CD4-positive, alpha-beta T cell treated with Interleukin-4 for 4 hours (primary cell): Measurements from ENCODE around the gene PCDHGA1.
"Not testable (repeated sequence)": the region's sequence is repeated elsewhere in the genome, so short reads cannot be mapped to it uniquely, and the experiment has no call there.

Experiments
- DNase-seq: peaks from one replicate; pipeline ENCODE4 v3.0.0-alpha.2; 2020

PCDHGA1 gene

DNA sequence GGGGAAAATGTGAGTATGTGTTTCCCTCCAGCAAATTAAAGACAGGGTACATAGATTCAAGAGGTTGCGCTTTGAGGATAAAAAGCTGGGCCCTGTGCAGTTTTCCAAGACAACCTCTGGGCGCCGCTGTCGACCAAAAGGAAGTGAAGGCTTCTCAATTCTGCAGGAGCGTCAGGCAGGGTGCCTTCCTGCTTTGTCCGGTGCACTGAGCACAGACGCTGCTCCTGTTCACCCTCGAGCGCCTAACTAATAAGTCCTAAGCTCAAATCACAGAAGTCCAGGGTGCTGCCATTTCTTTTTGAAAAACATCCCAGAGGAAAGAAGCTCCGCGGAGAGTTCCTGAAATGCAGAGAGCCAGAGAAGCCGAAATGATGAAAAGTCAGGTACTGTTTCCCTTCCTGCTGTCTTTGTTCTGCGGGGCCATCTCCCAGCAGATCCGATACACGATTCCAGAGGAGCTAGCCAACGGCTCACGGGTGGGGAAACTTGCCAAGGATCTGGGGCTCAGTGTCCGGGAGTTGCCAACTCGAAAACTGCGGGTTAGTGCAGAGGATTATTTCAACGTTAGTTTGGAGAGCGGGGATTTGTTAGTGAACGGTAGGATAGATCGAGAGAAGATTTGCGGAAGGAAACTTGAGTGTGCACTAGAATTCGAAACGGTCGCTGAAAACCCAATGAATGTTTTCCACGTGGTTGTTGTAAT, 19.8 kb downstream of the PCDHGA1 start, which contains the start of gene PCDHGB1:
Gene PCDHGB1, plus strand, starts transcription at position 183 of the 703 bp plus-strand sequence. Its CDS starts 162 bp downstream, at position 345.
- peak; percentile 27 for DNase-seq

DNA sequence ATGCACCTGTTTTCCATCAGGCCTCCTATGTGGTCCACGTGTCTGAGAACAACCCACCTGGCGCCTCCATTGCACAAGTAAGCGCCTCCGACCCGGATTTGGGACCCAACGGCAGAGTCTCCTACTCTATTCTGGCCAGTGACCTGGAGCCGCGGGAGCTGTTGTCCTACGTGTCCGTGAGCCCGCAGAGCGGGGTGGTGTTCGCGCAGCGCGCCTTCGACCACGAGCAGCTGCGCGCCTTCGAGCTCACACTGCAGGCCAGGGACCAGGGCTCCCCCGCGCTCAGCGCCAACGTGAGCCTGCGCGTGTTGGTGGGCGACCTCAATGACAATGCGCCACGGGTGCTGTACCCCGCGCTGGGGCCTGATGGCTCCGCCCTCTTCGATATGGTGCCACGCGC, 21.3 kb downstream of the PCDHGA1 start:
- no peak for DNase-seq

- DNase-seq = no peak
These were observed 24.7 kb downstream of the PCDHGA1 start, which contains the start of gene PCDHGA4 for GRCh38 chr5:141354900-141355469. TSS of gene PCDHGA4 (plus strand) at chr5:141355021. CDS start at chr5:141355108, 87 bp downstream.

DNA sequence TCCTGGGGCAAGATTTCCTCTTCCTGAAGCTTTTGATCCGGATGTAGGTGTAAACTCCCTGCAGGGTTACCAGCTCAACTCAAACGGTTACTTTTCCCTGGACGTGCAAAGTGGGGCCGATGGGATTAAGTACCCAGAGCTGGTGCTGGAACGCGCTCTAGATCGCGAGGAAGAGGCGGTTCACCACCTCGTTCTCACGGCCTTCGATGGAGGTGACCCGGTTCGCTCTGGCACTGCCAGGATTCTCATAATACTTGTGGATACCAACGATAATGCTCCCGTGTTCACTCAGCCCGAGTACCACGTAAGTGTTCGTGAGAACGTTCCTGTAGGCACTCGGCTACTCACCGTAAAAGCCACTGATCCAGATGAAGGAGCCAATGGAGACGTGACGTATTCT, 25.3 kb downstream of the PCDHGA1 start:
- no peak for DNase-seq

DNA sequence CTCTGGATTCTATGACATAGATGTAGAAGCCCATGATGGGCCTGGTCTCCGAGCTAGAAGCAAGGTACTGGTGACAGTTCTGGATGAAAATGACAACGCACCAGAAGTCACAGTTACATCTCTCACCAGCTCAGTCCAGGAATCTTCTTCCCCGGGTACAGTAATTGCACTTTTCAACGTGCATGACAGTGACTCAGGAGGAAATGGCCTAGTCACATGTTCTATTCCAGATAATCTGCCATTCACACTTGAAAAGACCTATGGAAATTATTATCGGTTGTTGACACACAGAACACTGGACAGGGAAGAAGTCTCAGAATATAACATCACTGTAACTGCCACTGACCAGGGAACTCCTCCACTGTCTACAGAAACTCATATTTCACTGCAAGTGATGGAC, 25.8 kb downstream of the PCDHGA1 start:
- no peak for DNase-seq

DNA sequence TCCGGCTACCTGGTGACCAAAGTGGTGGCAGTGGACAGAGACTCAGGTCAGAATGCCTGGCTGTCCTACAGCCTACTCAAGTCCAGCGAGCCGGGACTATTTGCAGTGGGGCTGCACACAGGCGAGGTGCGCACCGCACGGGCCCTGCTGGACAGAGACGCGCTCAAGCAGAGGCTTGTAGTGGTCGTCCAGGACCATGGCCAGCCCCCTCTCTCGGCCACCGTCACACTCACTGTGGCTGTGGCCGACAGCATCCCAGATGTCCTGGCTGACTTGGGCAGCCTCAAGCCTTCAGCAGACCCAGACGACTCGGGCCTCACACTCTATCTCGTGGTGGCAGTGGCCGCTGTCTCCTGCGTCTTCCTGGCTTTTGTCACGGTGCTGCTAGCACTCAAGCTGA, 26.6 kb downstream of the PCDHGA1 start:
- no peak for DNase-seq

- peak; percentile 30 for DNase-seq
These were observed 29.6 kb downstream of the PCDHGA1 start, which contains the start of gene PCDHGB2 for GRCh38 chr5:141359790-141360426. TSS of gene PCDHGB2 (plus strand) at chr5:141359994. CDS start at chr5:141360136, 142 bp downstream.

DNA sequence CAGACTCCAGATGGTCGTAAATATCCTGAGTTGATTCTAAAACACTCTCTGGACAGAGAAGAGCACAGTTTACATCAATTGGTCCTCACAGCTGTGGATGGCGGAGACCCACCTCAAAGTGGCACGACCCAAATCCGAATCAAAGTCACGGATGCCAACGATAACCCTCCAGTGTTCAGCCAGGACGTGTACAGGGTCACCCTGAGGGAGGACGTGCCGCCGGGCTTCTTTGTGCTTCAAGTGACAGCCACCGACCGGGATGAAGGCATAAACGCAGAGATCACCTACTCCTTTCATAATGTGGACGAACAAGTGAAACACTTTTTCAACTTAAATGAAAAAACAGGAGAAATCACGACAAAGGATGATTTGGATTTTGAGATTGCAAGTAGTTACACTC, 30.4 kb downstream of the PCDHGA1 start:
- DNase-seq = no peak

GRCh38 chr5:141362719-141363118, 32.4 kb downstream of the PCDHGA1 start:
- no peak for DNase-seq

DNA sequence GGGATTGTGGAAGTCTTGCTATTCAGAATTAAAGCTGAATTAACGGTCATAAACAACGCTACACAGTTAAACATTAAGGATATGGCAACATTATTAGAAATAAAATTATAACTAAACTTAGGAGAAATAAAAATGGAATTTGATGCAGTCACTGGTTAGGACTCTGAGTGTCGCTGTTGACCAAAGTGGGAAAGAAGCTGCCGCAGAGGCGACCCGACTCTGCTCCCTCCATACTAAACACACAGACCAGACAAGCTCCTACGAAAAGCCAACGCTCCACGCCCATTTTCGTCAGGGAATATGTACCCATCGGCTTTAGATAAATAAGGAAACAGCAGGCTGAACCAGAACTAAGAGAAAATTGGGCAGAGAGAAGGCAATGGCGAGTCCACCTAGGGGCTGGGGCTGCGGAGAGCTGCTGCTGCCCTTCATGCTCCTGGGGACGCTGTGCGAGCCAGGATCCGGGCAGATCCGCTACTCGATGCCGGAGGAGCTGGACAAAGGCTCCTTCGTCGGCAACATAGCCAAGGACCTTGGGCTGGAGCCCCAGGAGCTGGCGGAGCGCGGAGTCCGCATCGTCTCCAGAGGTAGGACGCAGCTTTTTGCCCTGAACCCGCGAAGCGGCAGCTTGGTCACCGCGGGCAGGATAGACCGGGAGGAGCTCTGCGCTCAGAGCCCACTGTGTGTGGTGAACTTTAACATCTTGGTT, 33.8 kb downstream of the PCDHGA1 start, which contains the start of gene PCDHGA5:
Gene PCDHGA5, plus strand, starts transcription at position 211 of the 709 bp plus-strand sequence. Its CDS starts 169 bp downstream, at position 380.
- no peak for DNase-seq

DNA sequence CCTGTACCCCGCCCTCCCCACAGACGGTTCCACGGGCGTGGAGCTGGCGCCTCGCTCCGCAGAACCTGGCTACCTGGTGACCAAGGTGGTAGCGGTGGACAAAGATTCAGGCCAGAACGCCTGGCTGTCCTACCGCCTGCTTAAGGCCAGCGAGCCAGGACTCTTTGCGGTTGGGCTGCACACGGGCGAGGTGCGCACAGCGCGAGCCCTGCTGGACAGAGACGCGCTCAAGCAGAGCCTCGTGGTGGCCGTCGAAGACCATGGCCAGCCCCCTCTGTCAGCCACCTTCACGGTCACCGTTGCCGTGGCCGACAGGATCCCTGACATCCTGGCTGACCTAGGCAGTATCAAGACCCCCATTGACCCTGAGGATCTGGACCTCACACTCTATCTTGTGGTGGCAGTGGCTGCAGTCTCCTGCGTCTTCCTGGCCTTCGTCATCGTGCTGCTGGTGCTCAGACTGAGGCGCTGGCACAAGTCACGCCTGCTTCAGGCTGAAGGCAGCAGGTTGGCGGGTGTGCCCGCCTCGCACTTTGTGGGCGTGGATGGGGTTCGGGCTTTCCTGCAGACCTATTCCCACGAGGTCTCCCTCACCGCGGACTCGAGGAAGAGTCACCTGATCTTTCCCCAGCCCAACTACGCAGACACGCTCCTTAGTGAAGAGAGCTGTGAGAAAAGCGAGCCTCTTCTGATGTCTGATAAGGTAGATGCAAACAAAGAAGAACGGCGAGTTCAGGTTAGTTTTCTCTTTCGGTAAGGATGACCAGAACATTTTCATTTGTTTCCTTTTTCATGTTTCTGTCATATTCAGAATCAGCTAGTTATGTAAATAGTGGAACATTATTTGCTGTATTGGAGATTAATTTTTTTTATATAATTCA, 35.9 kb downstream of the PCDHGA1 start:
- DNase-seq = no peak

DNA sequence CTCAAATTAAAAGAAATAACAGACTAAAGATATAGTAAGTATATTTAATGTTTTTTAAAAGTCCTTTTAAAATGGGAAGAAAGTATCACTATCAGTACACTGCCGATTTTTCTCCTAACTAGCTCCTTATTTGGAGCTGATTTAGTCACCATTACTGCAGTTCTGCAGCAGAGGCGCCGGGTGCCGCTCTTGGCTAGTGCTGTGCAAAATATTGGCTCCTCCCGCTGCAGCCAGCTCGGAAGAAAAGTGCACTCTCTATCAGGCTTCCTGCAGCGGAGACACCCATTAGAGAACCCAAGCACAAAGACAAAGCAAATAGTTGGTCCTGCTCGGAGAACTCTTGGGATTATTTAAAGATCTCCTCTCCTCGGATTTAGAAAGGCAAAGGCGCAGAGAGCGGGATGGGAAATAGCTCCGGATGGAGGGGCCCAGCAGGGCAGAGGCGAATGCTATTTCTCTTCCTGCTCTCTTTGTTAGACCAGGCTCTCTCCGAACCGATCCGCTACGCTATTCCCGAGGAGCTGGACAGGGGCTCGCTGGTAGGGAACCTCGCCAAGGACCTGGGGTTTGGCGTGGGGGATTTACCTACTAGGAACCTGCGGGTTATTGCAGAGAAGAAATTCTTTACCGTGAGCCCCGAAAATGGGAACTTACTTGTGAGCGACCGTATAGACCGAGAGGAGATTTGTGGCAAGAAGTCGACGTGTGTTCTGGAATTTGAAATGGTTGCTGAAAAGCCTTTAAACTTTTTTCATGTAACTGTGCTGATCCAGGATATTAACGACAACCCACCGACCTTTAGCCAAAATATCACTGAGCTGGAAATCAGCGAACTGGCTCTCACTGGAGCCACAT, 39.9 kb downstream of the PCDHGA1 start, which contains the start of gene PCDHGB3:
Gene PCDHGB3, plus strand, starts transcription at position 249 of the 855 bp plus-strand sequence. Its CDS starts 153 bp downstream, at position 402.
- peak; percentile 39 for DNase-seq

DNA sequence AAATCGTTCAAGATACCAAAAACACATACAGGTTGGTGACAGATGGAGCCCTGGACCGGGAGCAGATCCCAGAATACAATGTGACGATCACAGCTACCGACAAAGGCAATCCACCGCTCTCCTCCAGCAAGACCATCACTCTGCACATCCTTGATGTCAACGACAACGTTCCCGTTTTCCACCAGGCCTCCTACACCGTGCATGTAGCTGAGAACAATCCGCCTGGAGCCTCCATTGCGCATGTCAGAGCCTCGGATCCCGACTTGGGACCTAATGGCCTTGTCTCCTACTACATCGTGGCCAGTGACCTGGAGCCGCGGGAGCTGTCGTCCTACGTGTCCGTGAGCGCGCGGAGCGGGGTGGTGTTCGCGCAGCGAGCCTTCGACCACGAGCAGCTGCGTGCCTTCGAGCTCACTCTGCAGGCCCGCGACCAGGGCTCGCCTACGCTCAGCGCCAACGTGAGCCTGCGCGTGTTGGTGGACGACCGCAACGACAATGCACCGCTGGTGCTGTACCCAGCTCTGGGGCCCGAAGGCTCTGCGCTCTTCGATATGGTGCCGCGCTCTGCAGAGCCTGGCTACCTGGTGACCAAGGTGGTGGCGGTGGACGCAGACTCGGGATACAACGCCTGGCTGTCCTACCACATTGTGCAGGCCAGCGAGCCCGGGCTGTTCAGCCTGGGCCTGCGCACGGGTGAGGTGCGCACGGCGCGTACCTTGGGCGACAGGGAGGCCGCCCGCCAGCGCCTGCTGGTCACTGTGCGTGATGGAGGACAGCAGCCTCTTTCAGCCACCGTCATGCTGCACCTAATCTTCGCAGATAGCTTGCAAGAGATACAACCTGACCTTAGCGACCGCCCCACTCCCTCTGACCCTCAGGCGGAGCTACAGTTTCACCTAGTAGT, 41.5 kb downstream of the PCDHGA1 start:
- no peak for DNase-seq

- no peak for DNase-seq
These were observed 43.5 kb downstream of the PCDHGA1 start, which contains the start of gene PCDHGA6 for GRCh38 chr5:141373673-141374317. TSS of gene PCDHGA6 (plus strand) at chr5:141373891. CDS start at chr5:141374084, 193 bp downstream.

DNA sequence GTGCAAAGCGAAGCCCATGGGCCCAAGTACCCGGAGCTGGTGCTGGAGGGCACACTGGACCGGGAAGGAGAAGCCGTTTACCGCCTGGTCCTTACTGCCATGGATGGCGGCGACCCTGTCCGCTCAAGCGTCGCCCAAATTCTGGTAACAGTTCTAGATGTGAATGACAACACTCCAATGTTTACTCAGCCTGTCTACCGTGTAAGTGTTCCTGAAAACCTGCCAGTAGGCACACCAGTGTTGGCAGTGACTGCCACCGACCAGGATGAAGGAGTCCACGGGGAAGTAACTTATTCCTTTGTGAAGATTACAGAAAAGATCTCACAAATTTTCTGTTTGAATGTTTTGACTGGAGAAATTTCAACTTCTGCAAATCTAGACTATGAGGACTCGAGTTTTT, 44.3 kb downstream of the PCDHGA1 start:
- DNase-seq = no peak

- DNase-seq = not testable (repeated sequence)
These were observed 45.3 kb downstream of the PCDHGA1 start for GRCh38 chr5:141375444-141376155.

GRCh38 chr5:141382469-141383294, 52.4 kb downstream of the PCDHGA1 start, which contains the start of gene PCDHGA7:
TSS of gene PCDHGA7 (plus strand) at chr5:141382742. CDS start at chr5:141382900, 158 bp downstream.
- DNase-seq = no peak
